SU-DHL-6 (cell line): Measurements from ENCODE around the gene TCF4.

Experiments
- CTCF ChIP-seq: fragments of 200-600 bp; sonication (generic); IDR thresholded peaks from one replicate; pipeline ENCODE4 v1.5.1; 2017; ENCODE audit warnings: antibody characterized with exemption, mild to moderate bottlenecking, low read length, moderate library complexity; ENCODE audit not compliant: insufficient read depth, poor library complexity, severe bottlenecking
- EZH2phosphoT487 ChIP-seq: fragments of 200-600 bp; sonication (generic), shearing (Covaris generic); conservative IDR thresholded peaks from 2 replicates; pipeline ENCODE4 v1.6.1; 2018; ENCODE audit warnings: mild to moderate bottlenecking, antibody characterized with exemption, low read length, moderate library complexity, mixed read lengths

GRCh38 chr18:55256226-55256928, 331.6 kb downstream of the TCF4 start:
- no peak for TF ChIP-seq CTCF
- no peak for TF ChIP-seq EZH2phosphoT487
